H1 (cell line): ENCODE results near the gene PHLPP2. TPM values are rescaled to one million over a fixed set of nuclear protein-coding genes. Genes with fewer than 3 reads are reported as not detected.

Source experiments
- CTCF ChIA-PET: fragments of 300-600 bp; sonication (Branson Sonifier 250); formaldehyde crosslinking; loops from one replicate; lab custom pipeline; 2021; ENCODE audit not compliant: partially characterized antibody; lab: Charles Lee
- POLR2A ChIA-PET: fragments of 300-600 bp; sonication (Branson Sonifier 250); formaldehyde crosslinking; loops from one replicate; lab custom pipeline; 2021; ENCODE audit warnings: inconsistent platforms; ENCODE audit not compliant: partially characterized antibody; lab: Charles Lee
- DNase-seq, 2 experiments: peaks; one replicate each; pipeline versions ENCODE4 v3.0.0 to v3.0.0-alpha.2; 2010 to 2022; ENCODE audit warnings: low spot score in 2 of 2, low read depth in 1 of 2, mixed read lengths in 1 of 2
- FAIRE-seq: peaks from 2 replicates; lab custom pipeline; 2011; peaks lifted over from hg19 to GRCh38; lab: Jason Lieb, UNC
- H2AFZ ChIP-seq: 2 replicates; pipeline ENCODE4 v1.8.1; 2012; ENCODE audit warnings: low read length, inconsistent platforms
- H2AK5ac ChIP-seq: 2 replicates; pipeline ENCODE4 v1.6.1; 2013; ENCODE audit warnings: low read depth, low read length
- H2BK120ac ChIP-seq: replicated peaks from 2 replicates; pipeline ENCODE3; 2013; ENCODE audit warnings: low read depth, low read length, inconsistent platforms
- H2BK12ac ChIP-seq: 2 replicates; pipeline ENCODE4 v1.6.1; 2013; ENCODE audit warnings: low read depth, low read length
- H2BK15ac ChIP-seq: 2 replicates; pipeline ENCODE4 v1.6.1; 2013; ENCODE audit warnings: low read length
- H2BK20ac ChIP-seq: 2 replicates; pipeline ENCODE4 v1.6.1; 2013; ENCODE audit warnings: low read length
- H2BK5ac ChIP-seq: 2 replicates; pipeline ENCODE4 v1.6.1; 2013; ENCODE audit warnings: low read depth, low read length
- H3K14ac ChIP-seq: 2 replicates; pipeline ENCODE4 v1.6.1; 2013; ENCODE audit warnings: inconsistent platforms; ENCODE audit not compliant: insufficient read length
- H3K18ac ChIP-seq: 2 replicates; pipeline ENCODE4 v1.6.1; 2013; ENCODE audit warnings: low read length; ENCODE audit errors: extremely low read depth
- H3K23ac ChIP-seq: 2 replicates; pipeline ENCODE4 v1.6.1; 2013; ENCODE audit warnings: inconsistent platforms; ENCODE audit not compliant: insufficient read length
- H3K23me2 ChIP-seq: 2 replicates; pipeline ENCODE4 v1.6.1; 2013; ENCODE audit warnings: low read depth, low read length
- H3K27ac ChIP-seq: 2 replicates; pipeline ENCODE4 v1.6.1; 2011; ENCODE audit warnings: low read depth, low read length, inconsistent platforms
- H3K27me3 ChIP-seq, 4 experiments: replicated peaks in 1 of 4; 1 replicate in 1 of 4; 2 replicates in 3 of 4; pipeline versions ENCODE4 v1.6.1 to v1.8.1; 2011 to 2013; ENCODE audit warnings: low read length in 3 of 4, mild to moderate bottlenecking in 3 of 4, inconsistent platforms in 2 of 4, mixed read lengths in 2 of 4, moderate library complexity in 1 of 4; ENCODE audit not compliant: control insufficient read depth in 3 of 4, insufficient read depth in 3 of 4; ENCODE audit errors: extremely low read depth in 1 of 4
- H3K36me3 ChIP-seq, 4 experiments: 2 replicates each; pipeline versions ENCODE4 v1.6.1 to v1.8.1; 2011 to 2013; ENCODE audit warnings: mild to moderate bottlenecking in 4 of 4, low read length in 3 of 4, moderate library complexity in 2 of 4, control low read depth in 1 of 4, inconsistent platforms in 1 of 4; ENCODE audit not compliant: insufficient read depth in 4 of 4, control insufficient read depth in 2 of 4
- H3K4ac ChIP-seq: replicated peaks from 2 replicates; pipeline ENCODE3; 2013; ENCODE audit warnings: low read length, low read depth, mixed read lengths, inconsistent platforms; ENCODE audit not compliant: insufficient read length
- H3K4me1 ChIP-seq, 4 experiments: replicated peaks in 1 of 4; 1 replicate in 1 of 4; 2 replicates in 3 of 4; pipeline versions ENCODE4 v1.6.1 to v1.8.1; 2011 to 2013; ENCODE audit warnings: low read length in 3 of 4, inconsistent platforms in 2 of 4, mixed read lengths in 1 of 4; ENCODE audit not compliant: insufficient read depth in 4 of 4, control insufficient read depth in 3 of 4
- H3K4me2 ChIP-seq, 2 experiments: 2 replicates each; pipeline versions ENCODE4 v1.6.1 to v1.8.1; 2011 to 2013; ENCODE audit warnings: low read depth in 2 of 2, low read length in 2 of 2, control low read depth in 1 of 2, inconsistent platforms in 1 of 2, mild to moderate bottlenecking in 1 of 2; ENCODE audit not compliant: insufficient read depth in 1 of 2
- H3K4me3 ChIP-seq, 4 experiments: fragments of 200-600, 300-600 bp in 1 of 4; sonication (generic), shearing (Covaris generic), sonication (Bioruptor Twin) in 1 of 4; 2 replicates each; pipeline versions ENCODE4 v1.5.1 to v1.8.1; 2011 to 2016; ENCODE audit warnings: low read length in 4 of 4, low read depth in 3 of 4, control low read depth in 2 of 4, inconsistent platforms in 2 of 4, mild to moderate bottlenecking in 2 of 4, mixed read lengths in 1 of 4, moderate library complexity in 1 of 4; ENCODE audit not compliant: insufficient read depth in 2 of 4; ENCODE audit errors: extremely low read depth in 1 of 4
- H3K56ac ChIP-seq: replicated peaks from 2 replicates; pipeline ENCODE3; 2013; ENCODE audit warnings: low read depth, mild to moderate bottlenecking, mixed read lengths, low read length, inconsistent platforms; ENCODE audit not compliant: insufficient read length
- H3K79me1 ChIP-seq: 2 replicates; pipeline ENCODE4 v1.6.1; 2013; ENCODE audit warnings: low read depth, low read length, control low read depth
- H3K79me2 ChIP-seq, 2 experiments: 2 replicates each; pipeline versions ENCODE4 v1.6.1 to v1.8.1; 2012 to 2013; ENCODE audit warnings: low read length in 2 of 2, mild to moderate bottlenecking in 2 of 2, inconsistent platforms in 1 of 2; ENCODE audit not compliant: insufficient read depth in 2 of 2, control insufficient read depth in 1 of 2
- H3K9ac ChIP-seq, 4 experiments: replicated peaks in 1 of 4; 1 replicate in 1 of 4; 2 replicates in 3 of 4; pipeline versions ENCODE4 v1.6.1 to v1.8.1; 2011 to 2013; ENCODE audit warnings: low read depth in 3 of 4, low read length in 3 of 4, control low read depth in 2 of 4, mild to moderate bottlenecking in 2 of 4, moderate library complexity in 2 of 4, inconsistent platforms in 1 of 4; ENCODE audit errors: extremely low read depth in 1 of 4
- H3K9me3 ChIP-seq, 2 experiments: 2 replicates each; pipeline versions ENCODE4 v1.6.1 to v1.8.1; 2012 to 2013; ENCODE audit warnings: mild to moderate bottlenecking in 2 of 2, moderate library complexity in 2 of 2, control low read depth in 1 of 2, inconsistent platforms in 1 of 2, low read depth in 1 of 2, low read length in 1 of 2, mixed read lengths in 1 of 2; ENCODE audit not compliant: insufficient read depth in 2 of 2
- H4K20me1 ChIP-seq, 2 experiments: replicated peaks in 1 of 2; 2 replicates each; pipeline versions ENCODE3 to v1.8.1; 2011 to 2013; ENCODE audit warnings: inconsistent platforms in 2 of 2, low read length in 2 of 2, mild to moderate bottlenecking in 1 of 2; ENCODE audit not compliant: insufficient read depth in 2 of 2, control insufficient read depth in 1 of 2
- H4K5ac ChIP-seq: 2 replicates; pipeline ENCODE4 v1.6.1; 2013; ENCODE audit warnings: low read length, low read depth, mixed read lengths, inconsistent platforms; ENCODE audit not compliant: insufficient read length
- H4K8ac ChIP-seq: 2 replicates; pipeline ENCODE4 v1.8.0; 2013; ENCODE audit warnings: mild to moderate bottlenecking, moderate library complexity, low read length, inconsistent platforms; ENCODE audit not compliant: insufficient read depth; ENCODE audit errors: extremely low read depth
- H4K91ac ChIP-seq: replicated peaks from 2 replicates; pipeline ENCODE3; 2013; ENCODE audit warnings: low read length, mixed read lengths, inconsistent platforms; ENCODE audit not compliant: insufficient read length
- JUND ChIP-seq: IDR thresholded peaks from 2 replicates; pipeline ENCODE4 v1.6.1; 2011; ENCODE audit warnings: mild to moderate bottlenecking, improper control_type of control experiment, low read length
- RAD21 ChIP-seq, 2 experiments: IDR thresholded peaks in 1 of 2; conservative IDR thresholded peaks in 1 of 2; 2 replicates each; pipeline ENCODE4 v1.6.1; 2011; ENCODE audit warnings: low read depth in 2 of 2, low read length in 2 of 2, improper control_type of control experiment in 1 of 2, inconsistent platforms in 1 of 2, mild to moderate bottlenecking in 1 of 2, moderate library complexity in 1 of 2
- SIX5 ChIP-seq: IDR thresholded peaks from 2 replicates; pipeline ENCODE4 v1.6.1; 2011; ENCODE audit warnings: mild to moderate bottlenecking, low read depth, low read length
- SRF ChIP-seq: IDR thresholded peaks from 2 replicates; pipeline ENCODE4 v1.6.1; 2011; ENCODE audit warnings: mild to moderate bottlenecking, low read depth, low read length, moderate library complexity
- TAF7 ChIP-seq: optimal IDR thresholded peaks from 2 replicates; pipeline ENCODE3; 2011; ENCODE audit warnings: low read depth, mild to moderate bottlenecking, inconsistent platforms, low read length, moderate library complexity, borderline replicate concordance
- WGBS, 2 experiments: shearing (Covaris generic) in 1 of 2; methylation state at CpG; one replicate each; pipeline versions ENCODE4 v1.1.6 to v1.1.7; 2013 to 2015; ENCODE audit warnings: low lambda C conversion rate in 2 of 2, mixed read lengths in 2 of 2, inconsistent platforms in 1 of 2, low coverage in 1 of 2, missing lambda C conversion rate in 1 of 2; ENCODE audit not compliant: insufficient replicate concordance in 2 of 2, insufficient coverage in 1 of 2, insufficient read length in 1 of 2; ENCODE audit errors: extremely low coverage in 1 of 2, missing lambda C conversion rate in 1 of 2; 5-methylcytosine and 5-hydroxymethylcytosine counted together
- polyA plus RNA-seq, 7 experiments: library from polyadenylated mRNA; depleted of rRNA in 3 of 7; stranded (reverse) in 5 of 7; unstranded in 2 of 7; fragments of >200 nt in 5 of 7; fragments of 200-250 nt in 2 of 7; gene quantifications; 1 replicate in 5 of 7; 2 replicates in 1 of 7; 4 replicates in 1 of 7; pipeline versions ENCODE4 v1.2.1 to v1.2.3, GENCODE V29; 2011 to 2013; ENCODE audit warnings: missing spikeins in 2 of 7, mixed read lengths in 2 of 7
- total RNA-seq: library from RNA; stranded (reverse); fragmentation: NEBNext Ultra II Directional; extraction: Animal tissue kit (Norgen Biotek cat#: 25700); gene quantifications from 2 replicates; pipeline ENCODE4 v1.2.1, GENCODE V29; 2021

Gene PHLPP2
- total and polyA plus RNA-seq, 2 of the 8 experiments (the other 6 are each of a cell fraction or from before 2014, with no cell fraction given), result 7.3 to 12.9 TPM

- Histone ChIP-seq H4K20me1 (no peaks in the 10 kb centered on the region), H3K14ac (no peak overlapping the region), H3K23ac (no peak overlapping the region), H3K27me3 (no peaks in the 10 kb centered on the region), H3K27ac (no peak overlapping the region), H2AFZ (no peak overlapping the region), H2BK5ac (no peak overlapping the region), H2AK5ac (no peak overlapping the region), H4K91ac (no peak overlapping the region), H3K4me2 (no peak overlapping the region), H2BK120ac (no peak overlapping the region), H3K23me2 (no peaks in the 10 kb centered on the region), H4K5ac (no peak overlapping the region), H2BK20ac (no peak overlapping the region), H3K4me1 (no peaks in the 10 kb centered on the region; a peak in 1 of 7 replicates), H3K9ac (no peak overlapping the region), H3K4ac (no peak overlapping the region), H3K9me3 (no peaks in the 10 kb centered on the region), H3K36me3 (peaks cover 7 to 62% (median 37%) of the 10 kb centered on the region in 4 experiments; a peak in 7 of 8 replicates), H3K56ac (no peak overlapping the region), H3K4me3 (no peak overlapping the region), H3K79me2 (no peaks in the 10 kb centered on the region)
- WGBS, 2 experiments, result 95% methylated on average over 5 of the region's 5 CpGs; no CpG with 5 or more reads in 1 of the 2 experiments
- no peak for DNase-seq
- ChIA-PET POLR2A (no interaction called here), CTCF (interaction anchor here (1.1 to 1.2 kb wide), 2 partner anchors 8 to 227 kb away, joined by 3 read pairs; no protein-coding TSS in a partner anchor)
- no peak for TF ChIP-seq RAD21 (IDR thresholded peaks at IDR 0.05 in 1 of 2, conservative IDR thresholded peaks at IDR 0.05 in 1 of 2; ENCODE audit: low read depth in 2 of 2, low read length in 2 of 2)
- no peak for TF ChIP-seq TAF7
- no peak for TF ChIP-seq SRF
- no peak for TF ChIP-seq SIX5
- no peak for TF ChIP-seq JUND
- TF ChIP-seq, all 59 proteins: peak for 0
- Histone ChIP-seq H3K18ac (no peak overlapping the region), H2BK12ac (no peak overlapping the region), H3K79me1 (no peaks in the 10 kb centered on the region), H2BK15ac (no peak overlapping the region), H4K8ac (no peak overlapping the region)
- FAIRE-seq, result no peak
Observed at GRCh38 chr16:71734511-71734910, 10.0 kb upstream of the PHLPP2 start.
